Calu3 (cell line): ENCODE data around the gene TSHZ3. TPM values are rescaled to one million over a fixed set of nuclear protein-coding genes. Genes with fewer than 3 reads are reported as not detected.

Experiments
- BruUV-seq: library from RNA; stranded (reverse); fragments of 400-500 nt; replicated peaks from 2 replicates; lab custom pipeline; 2021; lab: Mats Ljungman, UMichigan
- CTCF ChIA-PET: fragments of 300-600 bp; sonication (Branson Sonifier 250); formaldehyde crosslinking; loops from one replicate; lab custom pipeline; 2022; ENCODE audit warnings: antibody characterized with exemption; lab: Charles Lee
- DNase-seq: peaks from one replicate; pipeline ENCODE4 v3.0.0; 2022
- H3K27ac Mint-ChIP-seq: one replicate; pipeline ENCODE4 v1.8.0; 2022; ENCODE audit warnings: mixed read lengths; ENCODE audit not compliant: unreplicated experiment
- H3K27me3 Mint-ChIP-seq: one replicate; pipeline ENCODE4 v1.8.0; 2022; ENCODE audit warnings: mixed read lengths; ENCODE audit not compliant: unreplicated experiment
- H3K36me3 Mint-ChIP-seq: one replicate; pipeline ENCODE4 v1.8.0; 2022; ENCODE audit warnings: mild to moderate bottlenecking, moderate library complexity, mixed read lengths; ENCODE audit not compliant: insufficient read depth, unreplicated experiment
- H3K4me1 Mint-ChIP-seq: one replicate; pipeline ENCODE4 v1.8.0; 2022; ENCODE audit warnings: mild to moderate bottlenecking, low read depth, mixed read lengths; ENCODE audit not compliant: unreplicated experiment
- H3K4me3 Mint-ChIP-seq: one replicate; pipeline ENCODE4 v1.8.0; 2022; ENCODE audit warnings: mild to moderate bottlenecking, low read depth, moderate library complexity, mixed read lengths; ENCODE audit not compliant: unreplicated experiment
- H3K9me3 Mint-ChIP-seq: one replicate; pipeline ENCODE4 v1.8.0; 2022; ENCODE audit warnings: low read depth, mixed read lengths; ENCODE audit not compliant: unreplicated experiment
- intact Hi-C: fragments of 100-400 bp; cut with micrococcal nuclease; formaldehyde crosslinking; loops from one replicate; pipeline ENCODE4 v1.10.0; 2022; ENCODE audit not compliant: unreplicated experiment
- total RNA-seq: library from RNA; stranded (reverse); gene quantifications from 2 replicates; pipeline ENCODE4 v1.2.3, GENCODE V29; 2022
- TF ChIP-seq, protein P1 (sequence below): fragments of 200-600 bp; IDR thresholded peaks from one replicate; pipeline ENCODE4 v1.8.0; 2022; ENCODE audit warnings: antibody characterized with exemption; ENCODE audit not compliant: unreplicated experiment

The TSHZ3 gene
- total RNA-seq, 1 experiment from 2014 or later, result not detected

DNA sequence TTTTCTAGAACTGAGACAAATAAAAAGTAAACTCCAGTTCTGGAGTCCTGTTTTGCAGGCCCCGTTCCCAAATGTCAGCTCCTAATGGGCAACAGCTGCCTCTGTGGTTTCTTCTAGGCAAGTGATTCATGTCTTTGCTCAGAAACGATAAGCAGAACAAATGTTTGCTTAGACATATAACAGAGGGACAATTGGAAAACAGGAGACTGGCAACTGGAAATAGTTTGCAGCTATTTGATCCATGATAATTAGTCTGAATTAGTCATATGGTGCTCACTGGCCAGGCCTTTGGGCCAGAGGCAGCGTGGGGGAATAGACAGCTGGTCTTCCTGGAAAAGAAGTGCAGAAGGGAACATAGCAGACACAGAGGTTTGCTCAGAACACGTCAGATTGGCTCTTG, 29.2 kb upstream of the TSHZ3 start:
- no peak overlapping the region for H3K27ac Mint-ChIP-seq
- TF ChIP-seq, protein P1, sequence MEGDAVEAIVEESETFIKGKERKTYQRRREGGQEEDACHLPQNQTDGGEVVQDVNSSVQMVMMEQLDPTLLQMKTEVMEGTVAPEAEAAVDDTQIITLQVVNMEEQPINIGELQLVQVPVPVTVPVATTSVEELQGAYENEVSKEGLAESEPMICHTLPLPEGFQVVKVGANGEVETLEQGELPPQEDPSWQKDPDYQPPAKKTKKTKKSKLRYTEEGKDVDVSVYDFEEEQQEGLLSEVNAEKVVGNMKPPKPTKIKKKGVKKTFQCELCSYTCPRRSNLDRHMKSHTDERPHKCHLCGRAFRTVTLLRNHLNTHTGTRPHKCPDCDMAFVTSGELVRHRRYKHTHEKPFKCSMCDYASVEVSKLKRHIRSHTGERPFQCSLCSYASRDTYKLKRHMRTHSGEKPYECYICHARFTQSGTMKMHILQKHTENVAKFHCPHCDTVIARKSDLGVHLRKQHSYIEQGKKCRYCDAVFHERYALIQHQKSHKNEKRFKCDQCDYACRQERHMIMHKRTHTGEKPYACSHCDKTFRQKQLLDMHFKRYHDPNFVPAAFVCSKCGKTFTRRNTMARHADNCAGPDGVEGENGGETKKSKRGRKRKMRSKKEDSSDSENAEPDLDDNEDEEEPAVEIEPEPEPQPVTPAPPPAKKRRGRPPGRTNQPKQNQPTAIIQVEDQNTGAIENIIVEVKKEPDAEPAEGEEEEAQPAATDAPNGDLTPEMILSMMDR, result no peak
- no peaks in the 10 kb centered on the region for H3K27me3 Mint-ChIP-seq
- no peaks in the 10 kb centered on the region for H3K4me1 Mint-ChIP-seq
- no TSS peak for BruUV-seq
- H3K4me3 Mint-ChIP-seq, result no peak overlapping the region
- peaks cover 17% of the 10 kb centered on the region for H3K9me3 Mint-ChIP-seq
- CTCF ChIA-PET, result no interaction called here
- peaks cover 3% of the 10 kb centered on the region for H3K36me3 Mint-ChIP-seq
- intact Hi-C loops, result no loop called here
- no peak for DNase-seq

DNA sequence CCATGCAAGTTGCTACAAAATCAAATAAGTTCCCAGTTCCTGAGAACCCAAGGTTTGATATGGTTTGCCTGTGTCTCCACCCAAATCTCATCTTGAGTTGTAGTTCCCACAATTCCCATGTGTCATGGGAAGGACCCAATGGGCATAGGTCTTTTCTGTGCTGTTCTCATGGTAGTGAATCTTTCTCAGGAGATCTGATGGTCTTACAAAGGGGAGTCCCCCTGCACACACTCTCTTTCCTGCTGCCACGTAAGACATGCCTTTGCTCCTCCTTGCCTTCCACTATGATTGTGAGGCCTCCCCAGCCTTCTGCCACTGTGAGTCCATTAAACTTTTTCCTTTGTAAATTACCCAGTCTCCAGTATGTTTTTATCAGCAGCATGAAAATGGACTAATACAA, 28.5 kb upstream of the TSHZ3 start:
- Mint-ChIP-seq H3K9me3 (peaks cover 17% of the 10 kb centered on the region), H3K4me1 (no peaks in the 10 kb centered on the region), H3K27ac (no peak overlapping the region), H3K36me3 (peaks cover 3% of the 10 kb centered on the region), H3K4me3 (no peak overlapping the region), H3K27me3 (no peaks in the 10 kb centered on the region)
- TF ChIP-seq, protein P1, result no peak
- no TSS peak for BruUV-seq
- CTCF ChIA-PET, result no interaction called here
- intact Hi-C loops, result no loop called here
- no peak for DNase-seq

- Mint-ChIP-seq H3K36me3 (no peaks in the 10 kb centered on the region), H3K27me3 (no peaks in the 10 kb centered on the region), H3K4me1 (no peaks in the 10 kb centered on the region), H3K9me3 (peaks cover 15% of the 10 kb centered on the region), H3K4me3 (no peak overlapping the region), H3K27ac (no peak overlapping the region)
- intact Hi-C loops, result no loop called here
- DNase-seq, result no peak
- TF ChIP-seq, protein P1, result no peak
- no TSS peak for BruUV-seq
- CTCF ChIA-PET, result interaction anchor here (0.6 kb wide), 1 partner anchor 966 kb away, joined by 3 read pairs; no protein-coding TSS in a partner anchor
Measured at GRCh38 chr19:31372246-31372781, 23.1 kb upstream of the TSHZ3 start.

DNA sequence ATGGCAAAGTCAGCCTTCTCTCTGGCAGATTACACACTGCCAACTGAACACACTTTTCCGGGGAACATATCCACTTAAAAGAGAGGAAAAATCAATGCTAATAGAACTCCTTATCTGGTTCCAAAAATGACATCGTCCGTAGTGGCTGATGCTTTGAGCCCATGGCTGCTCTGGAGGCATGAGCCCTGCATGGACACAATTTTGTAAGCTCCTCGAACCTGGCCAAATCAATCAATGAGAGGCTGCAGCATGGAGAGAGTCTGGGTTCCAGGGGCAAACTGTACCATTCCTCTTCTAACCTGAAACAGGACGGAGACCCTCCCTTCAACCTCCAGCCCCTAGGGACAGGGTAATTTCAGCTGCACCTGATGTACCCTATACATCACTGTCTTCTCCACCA, 21.0 kb upstream of the TSHZ3 start:
- TF ChIP-seq, protein P1, result no peak
- Mint-ChIP-seq H3K36me3 (no peaks in the 10 kb centered on the region), H3K27ac (no peak overlapping the region), H3K4me1 (no peaks in the 10 kb centered on the region), H3K9me3 (peaks cover 13% of the 10 kb centered on the region), H3K4me3 (no peak overlapping the region), H3K27me3 (no peaks in the 10 kb centered on the region)
- DNase-seq, result no peak
- no TSS peak for BruUV-seq
- intact Hi-C loops, result no loop called here
- CTCF ChIA-PET, result no interaction called here
